Pulmonary artery endothelial cell (primary cell): ENCODE results near the gene ACTN4. TPM values are rescaled to one million over a fixed set of nuclear protein-coding genes. Genes with fewer than 3 reads are reported as not detected.
A peak's percentile ranks its signal among the peaks of the same experiment; 100 is the strongest.

Experiments used
- DNase-seq: peaks from one replicate; pipeline ENCODE4 v3.0.0-alpha.2; 2011; ENCODE audit warnings: low read depth, low spot score
- total RNA-seq: library from RNA; depleted of rRNA; stranded (reverse); fragments of >200 nt; gene quantifications from 2 replicates; pipeline ENCODE4 v1.2.3, GENCODE V29; 2014

ACTN4 gene
- total RNA-seq, 1 donor from 2014 or later = 287 TPM

- DNase-seq = no peak
Measured at GRCh38 chr19:38676878-38677646, 29.6 kb downstream of the ACTN4 start.

- no peak for DNase-seq
Measured at GRCh38 chr19:38678217-38678890, 30.9 kb downstream of the ACTN4 start.

GRCh38 chr19:38678891-38679494, 31.5 kb downstream of the ACTN4 start:
- no peak for DNase-seq

GRCh38 chr19:38679839-38680238, 32.4 kb downstream of the ACTN4 start:
- no peak for DNase-seq

DNA sequence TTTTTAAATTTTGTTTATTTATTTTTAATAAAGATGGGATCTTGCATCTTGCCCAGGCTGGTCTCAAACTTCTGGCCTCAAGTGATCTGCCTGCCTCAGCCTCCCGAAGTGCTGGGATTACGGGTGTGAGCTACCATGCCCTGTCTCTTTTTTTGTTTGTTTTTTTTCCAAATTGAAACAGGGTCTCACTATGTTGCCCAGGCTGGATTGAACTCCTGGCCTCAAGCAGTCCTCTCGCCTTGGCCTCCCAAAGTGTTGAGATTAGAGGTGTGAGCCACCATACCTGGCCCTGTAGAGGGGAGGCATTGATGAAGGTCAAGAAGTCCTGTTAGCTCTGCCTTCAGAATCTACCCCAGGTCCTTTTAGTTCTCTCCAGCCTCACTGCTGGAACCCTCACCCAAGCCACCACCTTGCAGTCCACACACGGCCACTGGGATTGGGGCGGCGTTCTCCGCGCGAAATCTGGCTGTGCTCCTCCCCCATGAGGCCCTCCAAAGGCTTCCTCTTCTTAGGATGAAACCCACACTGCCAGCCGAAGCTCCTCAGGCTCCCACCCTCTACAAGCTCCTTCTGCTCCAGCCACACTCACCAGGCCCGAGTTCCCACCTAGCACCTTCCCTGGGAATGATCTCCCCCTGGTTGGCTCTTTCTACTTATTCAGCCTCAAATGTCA, 34.9 kb downstream of the ACTN4 start:
- DNase-seq = no peak

DNA sequence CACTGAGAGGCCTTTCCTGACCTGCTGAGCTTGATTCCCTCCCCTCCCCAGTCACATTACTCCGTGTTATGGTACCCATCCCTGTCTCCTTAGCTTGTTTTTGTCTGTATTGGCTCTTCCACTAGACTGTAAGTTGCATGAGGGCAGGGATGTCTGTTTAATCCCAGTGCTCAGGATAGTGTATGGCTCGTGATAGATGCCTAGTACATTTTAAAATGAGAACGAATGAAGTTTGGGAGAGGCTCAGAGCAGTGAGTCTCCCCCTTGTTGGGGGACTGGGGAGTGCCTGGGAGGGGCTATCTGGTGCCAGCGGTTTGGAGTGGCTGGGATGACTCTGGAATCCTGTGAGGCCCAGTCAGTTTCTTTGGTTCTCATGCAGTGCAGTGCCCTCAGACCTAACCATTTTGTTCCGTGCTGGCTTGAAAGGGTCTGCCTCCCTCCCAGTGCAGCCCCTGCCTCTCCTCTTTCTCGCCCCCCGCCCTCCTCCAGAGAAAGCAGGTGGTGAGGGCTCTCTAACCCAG, 35.5 kb downstream of the ACTN4 start:
- DNase-seq = no peak

DNA sequence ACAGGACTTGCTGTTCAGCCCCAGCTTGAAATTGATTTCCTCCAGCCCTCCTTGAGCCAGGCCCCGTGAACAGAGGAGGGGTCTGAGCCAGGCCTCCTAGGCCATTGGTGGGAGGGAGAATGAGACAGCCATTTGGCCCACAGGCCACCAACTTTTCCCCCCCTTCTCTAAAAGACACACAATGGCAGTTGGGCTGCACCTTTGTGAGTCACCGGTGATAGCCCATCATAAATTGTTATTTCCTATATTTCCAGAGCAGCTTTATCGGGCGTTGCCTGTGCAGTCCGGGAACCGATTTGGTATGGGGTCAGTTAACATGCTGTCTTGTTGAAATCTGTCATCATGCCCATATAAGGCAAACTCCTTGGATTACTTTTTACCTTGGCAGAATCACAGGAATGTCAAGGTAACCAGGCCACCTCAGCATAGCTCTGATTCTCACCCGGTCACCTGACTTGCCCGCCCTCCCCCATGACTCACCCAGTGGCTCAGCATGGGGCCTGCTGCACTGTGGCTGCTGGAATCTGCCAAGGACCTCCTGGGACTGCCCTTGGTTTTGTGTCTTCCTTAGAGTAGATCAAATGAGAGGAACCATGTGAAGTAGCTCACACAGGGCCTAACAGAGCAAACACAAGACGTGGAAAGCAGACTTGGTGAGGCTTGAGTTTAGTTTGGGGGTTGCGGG, 36.1 kb downstream of the ACTN4 start:
- no peak for DNase-seq

GRCh38 chr19:38684078-38684861, 36.8 kb downstream of the ACTN4 start:
- no peak for DNase-seq

DNA sequence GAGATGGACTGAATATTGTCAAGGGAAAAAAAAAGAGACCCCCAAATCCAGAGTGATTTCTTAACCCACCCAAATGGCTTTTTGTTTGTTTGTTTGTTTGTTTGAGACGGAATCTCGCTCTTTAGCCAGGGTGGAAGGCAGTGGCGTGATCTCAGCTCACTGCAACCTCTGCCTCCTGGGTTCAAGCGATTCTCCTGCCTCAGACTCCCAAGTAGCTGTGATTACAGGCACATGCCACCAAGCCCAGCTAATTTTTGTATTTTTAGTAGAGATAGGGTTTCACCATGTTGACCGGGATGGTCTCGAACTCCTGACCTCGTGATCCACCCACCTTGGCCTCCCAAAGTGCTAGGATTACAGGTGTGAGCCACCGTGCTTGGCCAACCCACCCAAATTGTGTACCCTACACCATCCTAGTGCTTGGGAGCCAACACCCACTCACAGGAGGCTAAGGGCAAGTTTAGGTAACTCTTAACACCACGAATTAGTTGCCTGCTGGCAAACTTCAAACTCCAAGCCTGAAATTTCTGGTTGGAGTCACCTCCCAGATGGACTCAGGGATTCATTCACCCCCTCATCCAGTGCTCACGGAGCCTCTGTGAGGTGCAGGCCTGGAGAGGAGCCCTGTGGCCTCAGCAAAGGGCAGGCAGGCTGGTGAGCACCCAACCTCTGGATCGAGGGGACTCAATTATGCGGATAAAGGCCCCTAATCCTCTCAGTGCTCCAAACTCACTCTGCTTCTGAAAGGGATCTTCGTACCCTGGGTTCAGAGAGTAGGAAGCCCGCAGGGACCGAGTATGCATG, 37.6 kb downstream of the ACTN4 start:
- DNase-seq = no peak

GRCh38 chr19:38685666-38686529, 38.4 kb downstream of the ACTN4 start:
- peak; percentile 72 for DNase-seq

DNA sequence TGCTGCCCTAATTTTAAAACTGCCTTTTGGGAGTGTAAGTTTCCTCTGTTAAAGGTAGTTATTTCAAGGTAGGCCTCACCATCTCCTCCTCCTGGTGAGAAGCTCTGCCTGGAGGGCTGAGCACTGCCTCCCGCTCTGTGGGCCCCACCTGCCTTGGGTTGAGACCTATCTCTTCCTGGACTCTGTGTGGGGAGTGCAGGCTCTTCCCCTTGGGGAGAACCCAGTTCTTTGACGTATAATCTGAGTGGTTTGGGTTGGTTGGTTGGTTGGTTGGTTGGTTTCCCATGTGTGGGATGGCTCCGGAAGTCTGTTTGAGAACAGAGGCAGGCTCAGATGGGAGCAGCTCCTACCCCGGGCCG, 39.1 kb downstream of the ACTN4 start:
- DNase-seq = no peak

GRCh38 chr19:38687837-38688378, 40.5 kb downstream of the ACTN4 start:
- no peak for DNase-seq

- DNase-seq = no peak
Measured at GRCh38 chr19:38690146-38690545, 42.7 kb downstream of the ACTN4 start.

- DNase-seq = no peak
Measured at GRCh38 chr19:38690832-38691231, 43.4 kb downstream of the ACTN4 start.

DNA sequence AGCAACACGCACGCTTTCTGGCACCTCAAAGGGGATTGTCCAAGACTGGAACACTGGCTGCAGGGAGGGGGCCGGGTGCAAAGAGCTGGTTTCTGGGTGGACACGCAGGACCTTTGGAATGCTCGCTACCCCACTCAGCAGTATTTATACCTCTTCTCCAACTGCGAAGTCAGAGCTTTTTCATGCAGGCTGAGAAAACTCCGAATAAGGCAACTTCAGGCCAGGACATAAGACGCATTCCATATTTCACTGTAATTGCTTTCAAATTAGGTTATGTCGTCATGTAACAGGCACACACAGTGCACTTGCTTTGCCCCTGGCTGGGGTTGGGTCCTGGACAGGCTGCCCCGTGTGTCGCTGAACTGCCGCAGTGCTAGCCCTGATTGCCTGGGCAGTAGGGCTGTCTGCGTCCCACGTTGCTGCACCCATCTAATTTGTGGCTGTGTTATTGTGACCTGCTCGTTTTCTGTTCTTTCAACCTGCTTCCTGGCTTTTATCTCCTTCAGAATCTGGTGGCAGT, 44.5 kb downstream of the ACTN4 start:
- DNase-seq = no peak

DNA sequence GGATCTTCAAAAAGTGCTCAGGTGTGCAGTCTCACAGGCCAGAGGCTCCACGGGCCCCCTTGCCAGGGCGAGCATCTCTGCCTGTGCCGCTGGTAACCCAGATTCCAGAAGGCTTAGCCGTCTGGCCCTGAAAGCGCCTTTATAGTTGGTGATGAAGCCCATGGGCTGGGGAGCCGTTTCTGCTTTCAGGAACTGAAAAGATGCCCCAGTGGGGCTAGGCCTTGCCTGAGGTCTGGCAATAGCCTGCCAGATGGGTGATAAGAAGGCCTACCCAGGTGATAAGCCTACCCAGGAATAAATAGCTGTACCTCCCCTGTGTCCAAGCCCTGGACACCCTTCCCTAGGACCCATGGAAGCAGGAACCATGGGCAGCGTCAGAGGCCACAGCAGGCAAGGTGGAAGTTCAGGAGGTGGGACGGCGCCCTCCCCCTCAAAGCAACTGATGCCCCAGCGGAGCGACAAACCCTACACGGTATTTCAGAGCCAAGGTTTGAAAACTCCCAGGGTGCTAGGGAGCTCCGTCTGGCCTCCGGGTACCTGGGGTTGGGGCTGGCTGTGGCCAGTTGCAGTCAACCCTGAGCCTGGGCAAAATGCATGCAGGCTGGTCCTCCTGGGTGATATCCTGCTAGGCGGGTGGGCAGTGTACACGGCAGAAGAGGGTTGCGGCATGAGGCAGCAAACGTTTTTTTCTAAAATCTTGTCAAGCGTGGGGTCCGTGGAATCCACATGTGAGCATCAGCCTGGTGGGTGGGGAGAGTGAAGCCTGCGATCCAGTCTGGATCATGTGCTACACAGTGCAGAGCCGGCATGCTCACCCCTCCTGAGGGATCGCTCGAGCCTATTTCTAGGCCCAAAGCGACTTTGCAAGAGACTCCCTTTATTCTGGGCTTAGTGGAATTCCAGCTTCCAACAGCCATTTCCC, 45.3 kb downstream of the ACTN4 start:
- DNase-seq = no peak
